SK-N-MC (cell line): ENCODE data around the gene OSMR.

Experiments used
- EZH2 ChIP-seq: fragments of 200-600 bp; sonication (generic); IDR thresholded peaks from one replicate; pipeline ENCODE4 v1.6.1; 2017; ENCODE audit warnings: antibody characterized with exemption
- FOXP2 ChIP-seq: optimal IDR thresholded peaks from 2 replicates; pipeline ENCODE3; 2011; ENCODE audit warnings: mild to moderate bottlenecking, moderate library complexity; ENCODE audit not compliant: insufficient read depth; ENCODE audit errors: extremely low read length, control extremely low read depth
- POLR2AphosphoS5 ChIP-seq: IDR thresholded peaks from 2 replicates; pipeline ENCODE4 v1.6.1; 2012; ENCODE audit warnings: mild to moderate bottlenecking, low read depth, low read length, borderline replicate concordance

DNA sequence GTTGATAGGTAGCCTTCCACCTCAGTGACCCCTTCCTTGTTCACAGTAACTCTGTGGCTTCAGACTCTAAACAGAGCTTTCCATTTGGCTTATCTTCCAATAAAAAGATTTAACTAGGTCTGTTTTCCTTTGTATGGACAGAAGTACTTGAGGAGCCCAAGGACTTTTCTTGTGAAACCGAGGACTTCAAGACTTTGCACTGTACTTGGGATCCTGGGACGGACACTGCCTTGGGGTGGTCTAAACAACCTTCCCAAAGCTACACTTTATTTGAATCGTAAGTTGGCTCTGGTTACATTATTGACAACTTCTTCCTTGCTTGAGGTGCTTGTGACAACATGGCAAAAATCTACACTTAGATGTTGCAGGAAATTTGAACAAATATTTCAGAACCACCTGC, 39.4 kb downstream of the OSMR start:
- TF ChIP-seq POLR2AphosphoS5: no peak
- TF ChIP-seq EZH2: no peak
- TF ChIP-seq FOXP2: no peak
